GM21367 (cell line): ENCODE measurements around the gene CREB3.

Experiments
- ATAC-seq: cut with Tn5 transposase; IDR thresholded peaks from one replicate; pipeline ENCODE4 v1.9.1; 2021; ENCODE audit not compliant: unreplicated experiment

Gene CREB3

DNA sequence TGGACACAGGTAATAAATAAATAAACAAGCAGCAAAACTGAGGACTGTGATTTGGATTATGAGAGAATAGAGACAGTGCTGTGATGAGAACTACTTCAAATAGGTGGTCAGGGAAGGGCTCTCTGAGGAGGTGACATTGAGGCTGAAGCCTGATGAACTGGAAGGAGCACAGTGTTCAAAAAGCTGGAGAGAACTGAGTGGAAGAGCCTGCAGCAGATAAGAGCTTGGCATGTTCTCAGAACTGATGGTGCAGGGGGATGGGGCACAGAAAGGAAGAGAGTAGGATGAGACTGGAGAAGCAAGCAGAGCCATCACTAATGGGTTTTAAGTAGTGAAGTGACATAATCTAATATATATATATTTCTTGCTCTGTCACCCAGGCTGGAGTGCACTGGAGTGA, 31.5 kb upstream of the CREB3 start:
- no peak for ATAC-seq

- no peak for ATAC-seq
Observed at GRCh38 chr9:35702696-35703095, 29.8 kb upstream of the CREB3 start.

GRCh38 chr9:35703906-35704672, 28.4 kb upstream of the CREB3 start:
- no peak for ATAC-seq

DNA sequence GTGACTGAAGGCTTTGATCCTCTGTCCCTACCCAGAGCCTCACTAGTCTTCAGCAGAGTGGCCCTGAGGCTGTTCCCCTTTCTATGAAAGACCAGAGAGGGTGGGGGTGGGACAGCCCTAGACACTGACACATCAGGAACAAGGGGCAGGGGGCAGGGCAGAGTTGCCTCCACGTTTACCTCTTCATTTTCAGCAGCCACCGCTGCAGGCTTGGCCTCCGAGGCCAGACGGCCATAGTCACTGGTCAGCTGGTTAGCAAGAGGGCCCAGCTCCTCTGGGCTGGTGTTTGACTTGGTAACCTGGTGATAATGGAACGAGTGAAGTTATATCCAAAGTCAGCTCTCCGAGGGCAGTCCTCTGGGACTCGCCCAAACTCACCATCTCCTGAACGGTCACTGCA, 27.1 kb upstream of the CREB3 start:
- no peak for ATAC-seq

DNA sequence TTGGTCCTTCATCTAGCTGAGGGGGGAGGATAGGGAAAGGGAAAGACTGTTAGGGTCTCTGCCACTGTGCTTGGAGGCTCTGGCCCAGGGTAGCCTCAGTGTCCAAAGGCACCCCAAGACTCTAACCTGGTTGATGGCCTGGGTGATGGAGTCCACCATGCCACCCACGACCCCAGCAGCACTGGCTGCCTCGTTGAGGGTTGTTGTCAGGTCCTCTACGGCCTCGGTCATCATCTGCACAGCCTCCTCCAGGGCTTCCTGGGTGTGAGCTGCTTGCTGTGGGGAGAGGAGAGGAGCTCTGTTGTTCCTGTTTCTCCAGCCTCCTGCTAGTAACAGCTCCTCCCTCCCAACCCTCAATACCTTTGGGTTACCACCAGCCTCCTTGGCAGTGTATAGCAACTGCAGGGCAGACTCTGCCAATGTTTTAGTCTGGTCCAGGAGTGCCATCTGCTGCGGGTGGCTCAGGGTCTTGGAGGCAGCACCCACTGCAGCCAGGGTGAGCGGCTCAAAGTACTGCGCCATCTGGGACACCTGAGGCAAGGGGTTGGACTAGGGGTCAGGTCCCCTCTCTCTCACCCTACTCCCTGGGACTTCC, 26.5 kb upstream of the CREB3 start:
- ATAC-seq = no peak

DNA sequence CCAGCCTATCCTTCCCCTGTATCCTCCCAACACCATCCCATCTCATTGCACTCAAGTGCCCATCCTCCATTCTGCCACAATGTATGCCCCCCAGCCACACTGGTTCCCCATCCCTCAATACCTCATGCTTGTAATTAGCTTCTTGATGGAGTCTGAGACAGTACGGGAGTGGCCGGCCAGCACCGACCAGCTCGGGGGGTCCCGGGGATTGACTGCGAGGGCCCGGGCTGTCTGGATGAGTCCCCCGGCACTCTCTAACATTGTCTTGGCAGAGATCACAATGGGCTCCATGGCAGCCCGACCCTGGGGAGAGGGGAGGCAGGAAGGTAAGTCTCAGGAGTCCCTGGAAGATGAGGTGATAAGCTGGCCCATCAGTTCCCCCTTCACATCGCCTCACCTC, 25.5 kb upstream of the CREB3 start:
- no peak for ATAC-seq

GRCh38 chr9:35708146-35708545, 24.3 kb upstream of the CREB3 start:
- no peak for ATAC-seq

GRCh38 chr9:35710818-35711500, 21.5 kb upstream of the CREB3 start:
- ATAC-seq = no peak

DNA sequence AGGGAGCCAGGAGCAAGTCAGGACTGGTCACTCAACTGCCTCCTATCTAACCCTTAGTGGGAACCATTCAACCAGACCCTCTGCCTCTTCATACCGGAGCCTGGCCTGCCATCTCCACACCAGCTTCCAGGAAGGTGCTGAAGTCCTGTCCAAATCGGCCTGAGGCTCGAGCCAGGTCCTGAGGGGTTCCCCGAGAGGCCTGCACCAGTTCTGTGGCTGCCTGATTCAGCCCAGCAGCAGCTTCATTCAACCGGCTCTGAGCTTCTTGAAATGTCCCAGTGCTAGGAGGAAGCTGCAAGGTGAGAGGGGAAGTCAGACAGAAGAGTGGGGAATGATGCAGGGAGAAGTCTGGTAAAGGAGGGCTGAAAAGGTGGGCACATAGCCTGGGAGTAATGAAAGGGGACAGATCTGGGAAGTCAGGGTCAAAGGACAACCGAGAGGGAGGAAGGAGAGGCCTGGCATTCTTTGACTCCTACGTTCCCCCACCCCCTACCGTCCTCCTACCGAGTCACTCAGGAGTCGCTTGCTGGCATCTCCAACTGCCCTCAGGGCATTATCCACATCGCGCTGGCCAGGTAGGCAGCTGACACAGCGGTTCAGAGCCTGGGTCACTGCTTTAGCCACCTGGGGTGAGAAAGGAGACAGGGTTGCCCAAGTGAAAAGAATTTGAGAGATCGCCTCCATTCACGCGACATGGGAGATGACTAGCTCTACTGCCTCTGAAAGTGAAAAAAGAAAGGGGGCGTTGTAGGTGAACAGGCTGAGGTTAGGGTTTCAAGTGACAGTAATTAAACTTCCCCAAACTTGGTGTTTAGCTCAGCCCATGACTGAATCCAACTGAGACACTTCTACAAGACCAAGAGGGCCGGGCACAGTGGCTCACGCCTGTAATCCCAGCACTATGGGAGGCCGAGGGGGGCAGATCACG, 20.7 kb upstream of the CREB3 start:
- no peak for ATAC-seq

- ATAC-seq = no peak
Observed at GRCh38 chr9:35712762-35713400, 19.6 kb upstream of the CREB3 start.

DNA sequence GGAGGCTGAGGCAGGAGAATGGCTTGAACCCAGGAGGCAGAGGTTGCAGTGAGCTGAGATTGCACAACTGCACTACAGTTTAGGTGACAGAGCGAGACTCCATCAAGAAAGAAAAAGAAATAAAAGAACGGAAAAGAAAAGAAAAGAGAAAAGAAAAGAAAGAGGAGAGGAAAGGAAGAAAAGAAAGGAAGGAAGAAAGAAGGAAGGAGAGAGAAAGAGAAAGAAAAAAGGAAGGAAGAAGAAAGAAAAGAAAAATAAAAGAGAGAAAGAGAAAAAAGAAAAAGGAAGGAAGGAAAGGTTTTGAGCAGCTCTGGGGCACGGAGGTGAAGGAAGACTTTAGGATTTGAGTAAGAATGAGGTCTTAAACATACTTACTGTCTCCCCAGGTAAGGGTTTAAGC, 18.9 kb upstream of the CREB3 start:
- no peak for ATAC-seq

DNA sequence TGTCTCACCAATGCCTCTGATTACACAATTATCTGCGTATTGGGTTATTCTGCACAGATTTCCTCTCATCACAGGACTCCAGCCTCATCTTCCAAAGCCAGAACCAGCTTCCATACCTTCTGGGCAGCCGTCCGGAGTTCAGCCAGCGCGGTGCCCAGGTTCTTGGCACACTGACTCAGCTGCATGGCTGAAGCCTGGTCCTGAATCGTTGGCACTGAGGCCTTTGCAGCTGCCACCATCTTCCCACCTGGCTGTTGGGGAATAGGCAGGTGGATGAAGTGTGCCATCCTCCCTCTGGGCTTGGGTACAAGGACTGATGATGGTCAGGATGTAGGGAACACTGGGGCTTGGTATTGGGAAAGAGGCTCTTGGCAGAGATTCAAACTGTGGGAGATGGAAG, 18.3 kb upstream of the CREB3 start:
- ATAC-seq = no peak

DNA sequence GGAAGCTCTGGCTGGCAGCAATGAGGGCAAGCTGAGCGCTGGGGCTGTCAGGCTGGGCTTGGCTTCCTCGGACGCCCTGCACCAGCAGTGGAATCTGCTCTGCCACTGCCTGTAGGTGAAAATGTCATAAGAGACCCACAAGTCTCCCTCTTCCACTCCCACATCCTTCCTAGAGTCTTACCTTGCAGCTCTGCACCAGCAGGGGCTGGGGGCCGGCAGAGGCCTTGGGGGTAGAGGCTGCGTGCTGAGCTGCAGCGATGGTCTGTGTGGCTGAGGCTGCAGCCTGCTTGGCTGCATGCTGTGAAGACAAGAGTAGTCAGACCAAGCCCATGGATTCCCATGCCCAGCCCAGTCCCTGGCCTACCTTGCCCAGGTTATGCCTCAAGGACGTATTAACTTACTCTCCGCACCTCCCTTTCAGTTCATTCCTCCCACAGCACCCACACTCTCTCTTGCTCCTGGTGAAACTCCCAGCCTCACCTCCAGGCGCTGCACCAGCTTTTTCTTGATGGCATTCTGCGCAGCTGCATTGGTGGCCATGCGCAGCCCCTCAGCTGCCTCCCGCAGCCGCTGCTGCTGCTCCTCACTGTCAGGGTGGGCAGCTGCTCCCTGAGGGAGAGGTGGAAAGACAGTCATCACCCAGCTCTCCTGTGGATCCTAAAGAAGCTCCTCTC, 17.8 kb upstream of the CREB3 start:
- ATAC-seq = no peak

DNA sequence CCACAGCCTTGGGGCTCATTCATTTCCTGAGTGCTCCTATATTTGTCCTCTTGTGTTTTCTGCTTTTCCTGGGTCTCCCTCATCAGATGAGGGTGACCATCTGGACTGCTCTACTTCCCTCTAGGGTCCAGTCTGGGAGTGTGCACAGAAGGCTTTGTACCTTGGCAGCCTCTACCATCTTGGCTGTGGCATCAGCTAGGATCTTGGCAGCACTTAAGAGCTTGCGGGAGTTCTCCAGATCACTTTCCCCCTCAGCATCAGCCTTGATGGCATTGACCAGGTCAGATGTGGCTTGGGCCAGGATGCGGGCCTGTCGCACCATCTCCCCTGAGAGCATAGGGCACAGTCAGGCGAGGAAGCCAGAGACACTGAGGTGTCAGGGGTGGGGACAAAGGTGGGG, 16.2 kb upstream of the CREB3 start:
- no peak for ATAC-seq

- ATAC-seq = no peak
Observed at GRCh38 chr9:35717132-35717870, 15.2 kb upstream of the CREB3 start.

DNA sequence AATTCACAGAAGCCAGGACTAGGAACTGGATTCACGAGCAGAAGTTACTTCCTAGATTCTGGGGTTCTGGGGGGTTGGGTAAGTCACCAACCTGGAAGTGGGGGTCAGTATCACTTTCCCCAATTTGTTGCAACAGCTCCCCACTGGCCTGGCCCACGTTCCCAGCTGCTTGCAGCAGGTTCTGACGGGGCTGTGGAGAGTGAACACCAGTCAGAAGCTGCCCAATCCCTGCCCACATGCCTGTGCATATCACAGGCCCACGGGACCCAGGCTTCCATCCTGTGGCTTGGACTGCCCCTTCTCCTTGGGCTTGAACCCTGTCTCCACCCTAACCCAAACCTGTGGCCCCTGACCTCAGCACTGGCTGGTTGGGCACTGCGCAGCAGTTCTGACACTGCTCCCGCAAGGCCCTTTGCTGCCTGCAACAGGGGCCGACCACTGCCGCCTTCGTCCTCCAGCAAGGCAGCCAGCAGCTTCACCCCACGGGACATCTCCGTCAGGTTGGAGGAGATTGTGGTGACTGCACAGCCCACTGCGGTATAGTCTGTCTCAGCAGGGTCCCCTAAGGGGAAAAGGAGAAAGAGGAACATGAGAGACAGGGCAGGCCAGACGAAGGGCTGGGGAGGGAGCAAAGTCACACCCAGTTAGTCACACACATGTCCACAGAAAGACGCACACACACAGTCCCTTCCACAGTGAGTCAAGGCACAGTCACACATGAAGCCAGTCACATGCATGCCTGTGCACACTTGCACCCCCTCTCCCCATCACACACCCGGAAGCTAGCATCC, 13.6 kb upstream of the CREB3 start:
- no peak for ATAC-seq

GRCh38 chr9:35719546-35719945, 12.9 kb upstream of the CREB3 start:
- ATAC-seq = no peak

- no peak for ATAC-seq
Observed at GRCh38 chr9:35723426-35723825, 9.0 kb upstream of the CREB3 start.

DNA sequence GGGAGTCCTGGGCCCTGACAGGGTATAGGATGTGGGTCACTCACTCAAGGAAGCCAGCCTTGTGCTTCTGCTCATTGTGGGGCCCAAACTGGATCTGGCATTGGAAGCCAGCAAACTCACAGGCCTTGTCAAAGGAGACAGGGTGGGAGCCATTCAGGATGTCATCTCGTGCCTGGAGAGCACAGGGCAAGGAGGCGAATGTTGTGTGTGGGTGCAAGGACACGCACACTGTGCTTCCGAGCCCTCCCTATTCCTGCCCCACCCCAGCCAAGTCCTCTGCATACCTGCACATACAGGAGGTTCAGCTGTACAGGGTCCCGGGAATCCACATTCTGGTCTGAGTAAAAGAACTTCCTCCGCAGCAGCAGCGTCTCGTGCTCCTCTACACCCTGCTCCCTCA, 8.6 kb upstream of the CREB3 start:
- no peak for ATAC-seq
